AG04449 (cell line): ENCODE measurements around the gene LRRFIP1.
"Not testable (repeated sequence)": the region's sequence is repeated elsewhere in the genome, so short reads cannot be mapped to it uniquely, and the experiment has no call there.

ENCODE experiments used
- CTCF ChIA-PET: fragments of 350-600 bp; formaldehyde crosslinking; extraction: SDS; loops from one replicate; lab custom pipeline; 2021; ENCODE audit warnings: antibody characterized with exemption; lab: Yijun Ruan, JAX
- POLR2A ChIA-PET: fragments of 400-600, 350-600 bp; formaldehyde crosslinking; extraction: SDS; loops from one replicate; lab custom pipeline; 2020; ENCODE audit warnings: antibody characterized with exemption, inconsistent platforms; lab: Yijun Ruan, JAX
- DNase-seq: peaks from one replicate; pipeline ENCODE4 v3.0.0-alpha.2; 2010; ENCODE audit warnings: low read depth, low spot score
- H3K4me3 ChIP-seq: 2 replicates; pipeline ENCODE4 v1.5.1; 2011; ENCODE audit warnings: low read depth, mild to moderate bottlenecking, control low read depth, low read length
- CTCF ChIP-seq: IDR thresholded peaks from one replicate; pipeline ENCODE4 v1.5.1; 2011; ENCODE audit warnings: mild to moderate bottlenecking, moderate library complexity, low read length, control low read depth, inconsistent platforms; ENCODE audit not compliant: insufficient read depth; ENCODE audit errors: missing control alignments

Gene LRRFIP1

GRCh38 chr2:237666606-237667005 is 39.2 kb downstream of the LRRFIP1 start:
- ChIA-PET CTCF (no interaction called here), POLR2A (no interaction called here)
- TF ChIP-seq CTCF, result no peak
- H3K4me3 ChIP-seq, result no peak overlapping the region
- no peak for DNase-seq

- POLR2A ChIA-PET, DNase-seq, CTCF ChIA-PET, H3K4me3 ChIP-seq: not testable (repeated sequence)
Measured at GRCh38 chr2:237667050-237667576, 39.7 kb downstream of the LRRFIP1 start.

- H3K4me3 ChIP-seq, result no peak overlapping the region
- DNase-seq, result no peak
- no peak for TF ChIP-seq CTCF
- POLR2A ChIA-PET, result interaction anchor here (0.6 to 1.0 kb wide), 2 partner anchors 11 to 25 kb away, joined by 3 to 4 read pairs; no protein-coding TSS in a partner anchor
- CTCF ChIA-PET, result interaction anchor here (1.3 to 12.2 kb wide), 2 partner anchors 18 to 77 kb away, joined by 5 to 223 read pairs; no protein-coding TSS in a partner anchor
Measured at GRCh38 chr2:237667893-237668292, 40.5 kb downstream of the LRRFIP1 start.

DNA sequence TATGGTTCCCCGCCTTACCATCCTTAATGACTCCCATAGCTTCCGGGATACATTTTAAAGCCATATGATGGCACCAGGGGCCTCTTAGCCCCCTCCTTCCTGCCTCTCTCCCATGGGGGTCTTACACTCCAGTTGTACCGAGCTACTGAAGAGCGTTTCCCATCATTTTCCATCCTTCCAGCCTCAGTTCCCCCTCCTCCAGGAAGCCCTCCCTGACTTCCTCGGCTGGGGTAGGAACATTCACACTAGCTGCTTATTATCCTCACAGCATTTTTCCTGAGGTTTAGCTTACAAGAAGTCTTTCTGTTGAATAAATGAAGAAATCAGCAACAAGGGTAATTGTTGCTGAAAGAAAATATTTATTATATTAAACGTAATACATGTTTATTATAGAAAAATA is 41.1 kb downstream of the LRRFIP1 start:
- POLR2A ChIA-PET, result interaction anchor here (1.0 to 3.7 kb wide), 2 partner anchors 18 to 24 kb away, joined by 4 to 40 read pairs; no protein-coding TSS in a partner anchor
- H3K4me3 ChIP-seq, result no peak overlapping the region
- CTCF ChIA-PET, result interaction anchor here (1.3 to 12.2 kb wide), 3 partner anchors 17 to 76 kb away, joined by 5 to 223 read pairs (median 87); no protein-coding TSS in a partner anchor
- DNase-seq, result no peak
- no peak for TF ChIP-seq CTCF

DNA sequence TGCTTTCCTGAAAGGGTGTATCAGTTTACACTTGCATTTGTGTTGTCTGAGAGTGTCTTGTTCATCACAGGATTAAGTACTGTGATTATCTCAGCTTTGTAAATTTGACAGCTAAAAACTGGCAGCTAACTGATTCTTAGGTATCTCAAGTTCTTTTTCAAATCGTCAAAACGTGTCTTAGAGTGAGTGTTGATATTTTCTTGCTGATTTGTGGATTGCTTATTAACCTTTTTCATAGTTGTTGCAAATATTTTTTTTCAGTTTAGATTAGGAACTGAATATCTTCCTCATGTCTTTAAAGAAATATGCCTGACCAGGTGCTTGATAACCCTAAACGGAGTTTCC is 41.9 kb downstream of the LRRFIP1 start:
- no peak for TF ChIP-seq CTCF
- no peak for DNase-seq
- ChIA-PET POLR2A (interaction anchor here (0.7 to 3.7 kb wide), 7 partner anchors 9 to 105 kb away, joined by 3 to 40 read pairs (median 4); no protein-coding TSS in a partner anchor), CTCF (interaction anchor here (0.9 to 12.2 kb wide), 7 partner anchors 9 to 108 kb away, joined by 3 to 223 read pairs (median 5); no protein-coding TSS in a partner anchor)
- H3K4me3 ChIP-seq, result no peak overlapping the region

GRCh38 chr2:237669628-237670392 is 42.4 kb downstream of the LRRFIP1 start:
- CTCF ChIA-PET, result interaction anchor here (0.8 to 12.2 kb wide), 9 partner anchors 9 to 107 kb away, joined by 3 to 223 read pairs (median 4); no protein-coding TSS in a partner anchor
- POLR2A ChIA-PET, result interaction anchor here (0.7 to 3.7 kb wide), 8 partner anchors 8 to 105 kb away, joined by 3 to 40 read pairs (median 4); no protein-coding TSS in a partner anchor
- peak; percentile 97 for DNase-seq
- no peak for TF ChIP-seq CTCF
- H3K4me3 ChIP-seq, result peak overlapping the region; percentile 33; the same call in 1 of the 2 replicates
